HepG2 (cell line): ENCODE data around the gene FAM89B. TPM values are rescaled to one million over a fixed set of nuclear protein-coding genes. Genes with fewer than 3 reads are reported as not detected.
A peak's percentile ranks its signal among the peaks of the same experiment; 100 is the strongest.

Source experiments
- EED ChIP-seq: sonication (generic); formaldehyde crosslinking; IDR thresholded peaks from 2 replicates; pipeline ENCODE4 v1.5.0; 2020; ENCODE audit warnings: mild to moderate bottlenecking, missing genetic modification reagents
- ZKSCAN5 ChIP-seq: sonication (generic); formaldehyde crosslinking; IDR thresholded peaks from 2 replicates; pipeline ENCODE4 v1.5.1; 2020; ENCODE audit warnings: mild to moderate bottlenecking, missing genetic modification reagents
- ZNF382 ChIP-seq: sonication (generic); formaldehyde crosslinking; IDR thresholded peaks from 2 replicates; pipeline ENCODE4 v1.5.0; 2020; ENCODE audit warnings: missing genetic modification reagents, mild to moderate bottlenecking, borderline replicate concordance
- ZNF841 ChIP-seq: sonication (generic); formaldehyde crosslinking; IDR thresholded peaks from 2 replicates; pipeline ENCODE4 v1.8.1; 2023; ENCODE audit warnings: missing genetic modification reagents, borderline replicate concordance
- polyA plus RNA-seq, 8 experiments: library from polyadenylated mRNA; depleted of rRNA in 3 of 8; stranded (reverse) in 7 of 8; unstranded in 1 of 8; fragments of >200 nt; fragmentation: Illumina TruSeq in 4 of 8; extraction: Trizol in 4 of 8; gene quantifications; 2 replicates each; pipeline versions ENCODE4 v1.2.1 to v1.2.3, GENCODE V29; 2011 to 2016; ENCODE audit warnings: low read depth in 4 of 8, missing spikeins in 1 of 8, mixed read lengths in 1 of 8; ENCODE audit not compliant: insufficient read depth in 1 of 8
- total RNA-seq, 5 experiments: library from RNA; depleted of rRNA; stranded (reverse); fragments of >200 nt; fragmentation: Illumina TruSeq; extraction: Trizol; gene quantifications; 2 replicates each; pipeline ENCODE4 v1.2.3, GENCODE V29; 2016; ENCODE audit warnings: low read depth in 1 of 5
- TF ChIP-seq, protein P1 (sequence below): sonication (generic); formaldehyde crosslinking; IDR thresholded peaks from 2 replicates; pipeline ENCODE4 v1.4.0; 2020; ENCODE audit warnings: missing genetic modification reagents
- TF ChIP-seq, protein P2 (sequence below): sonication (generic); formaldehyde crosslinking; IDR thresholded peaks from 2 replicates; pipeline ENCODE4 v1.4.0; 2020; ENCODE audit warnings: missing genetic modification reagents, borderline replicate concordance
- TF ChIP-seq, protein P3 (sequence below): sonication (generic); formaldehyde crosslinking; IDR thresholded peaks from 2 replicates; pipeline ENCODE4 v1.5.1; 2020; ENCODE audit warnings: mild to moderate bottlenecking, missing genetic modification reagents, borderline replicate concordance
- TF ChIP-seq, protein P4 (sequence below): IDR thresholded peaks from 2 replicates; pipeline ENCODE4 v1.4.0; 2020; ENCODE audit warnings: mild to moderate bottlenecking, missing genetic modification reagents
- TF ChIP-seq, protein P5 (sequence below): sonication (generic); formaldehyde crosslinking; IDR thresholded peaks from 2 replicates; pipeline ENCODE4 v1.4.0; 2020; ENCODE audit warnings: missing genetic modification reagents
- TF ChIP-seq, protein P6 (sequence below): sonication (generic); formaldehyde crosslinking; IDR thresholded peaks from 2 replicates; pipeline ENCODE4 v1.5.0; 2020; ENCODE audit warnings: missing genetic modification reagents
- TF ChIP-seq, protein P7 (sequence below): sonication (generic); formaldehyde crosslinking; IDR thresholded peaks from 2 replicates; pipeline ENCODE4 v1.5.0; 2020; ENCODE audit warnings: missing genetic modification reagents, mild to moderate bottlenecking, borderline replicate concordance

FAM89B gene
- total and polyA plus RNA-seq, 2 of the 13 experiments (the other 11 are each of a cell fraction or from before 2014, with no cell fraction given) = 5.7 to 8.0 TPM

DNA sequence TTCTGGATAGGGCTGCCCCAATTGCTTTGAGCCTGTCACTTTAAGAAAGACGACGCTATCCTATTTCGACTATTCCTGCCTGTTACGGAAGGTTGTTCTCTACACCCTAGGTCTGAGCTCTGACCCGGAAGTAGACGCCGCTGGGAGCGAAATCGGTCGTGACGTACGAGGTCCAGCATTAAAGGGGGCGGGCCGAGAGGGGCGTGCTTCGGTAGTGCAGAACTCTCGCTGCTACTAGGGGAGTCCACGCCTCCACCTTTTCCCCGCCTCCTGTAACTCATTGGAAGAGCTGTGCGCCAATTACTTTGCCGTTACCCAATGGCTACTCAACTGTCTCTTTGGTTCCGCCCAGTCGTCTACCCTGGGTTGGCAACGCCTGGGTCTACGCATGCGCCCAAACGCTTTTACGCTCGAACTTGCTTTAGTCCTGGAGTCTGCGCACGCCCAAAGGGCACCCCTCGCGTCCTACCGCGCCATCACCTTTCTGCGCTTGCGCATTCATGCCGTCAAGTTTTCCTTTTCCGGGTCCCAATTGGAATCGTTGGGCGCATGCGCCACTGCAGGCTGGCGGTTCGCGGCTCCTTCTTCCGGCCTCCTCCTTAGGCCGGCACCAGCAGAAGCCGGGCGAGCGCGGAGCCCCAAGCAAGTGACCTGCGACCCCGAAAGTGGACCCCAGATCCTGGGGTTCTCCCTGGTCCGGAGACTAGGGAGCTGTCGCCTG is 43.1 kb downstream of the FAM89B start, which contains the start of gene PCNX3 (continued):
- TF ChIP-seq, protein P1, sequence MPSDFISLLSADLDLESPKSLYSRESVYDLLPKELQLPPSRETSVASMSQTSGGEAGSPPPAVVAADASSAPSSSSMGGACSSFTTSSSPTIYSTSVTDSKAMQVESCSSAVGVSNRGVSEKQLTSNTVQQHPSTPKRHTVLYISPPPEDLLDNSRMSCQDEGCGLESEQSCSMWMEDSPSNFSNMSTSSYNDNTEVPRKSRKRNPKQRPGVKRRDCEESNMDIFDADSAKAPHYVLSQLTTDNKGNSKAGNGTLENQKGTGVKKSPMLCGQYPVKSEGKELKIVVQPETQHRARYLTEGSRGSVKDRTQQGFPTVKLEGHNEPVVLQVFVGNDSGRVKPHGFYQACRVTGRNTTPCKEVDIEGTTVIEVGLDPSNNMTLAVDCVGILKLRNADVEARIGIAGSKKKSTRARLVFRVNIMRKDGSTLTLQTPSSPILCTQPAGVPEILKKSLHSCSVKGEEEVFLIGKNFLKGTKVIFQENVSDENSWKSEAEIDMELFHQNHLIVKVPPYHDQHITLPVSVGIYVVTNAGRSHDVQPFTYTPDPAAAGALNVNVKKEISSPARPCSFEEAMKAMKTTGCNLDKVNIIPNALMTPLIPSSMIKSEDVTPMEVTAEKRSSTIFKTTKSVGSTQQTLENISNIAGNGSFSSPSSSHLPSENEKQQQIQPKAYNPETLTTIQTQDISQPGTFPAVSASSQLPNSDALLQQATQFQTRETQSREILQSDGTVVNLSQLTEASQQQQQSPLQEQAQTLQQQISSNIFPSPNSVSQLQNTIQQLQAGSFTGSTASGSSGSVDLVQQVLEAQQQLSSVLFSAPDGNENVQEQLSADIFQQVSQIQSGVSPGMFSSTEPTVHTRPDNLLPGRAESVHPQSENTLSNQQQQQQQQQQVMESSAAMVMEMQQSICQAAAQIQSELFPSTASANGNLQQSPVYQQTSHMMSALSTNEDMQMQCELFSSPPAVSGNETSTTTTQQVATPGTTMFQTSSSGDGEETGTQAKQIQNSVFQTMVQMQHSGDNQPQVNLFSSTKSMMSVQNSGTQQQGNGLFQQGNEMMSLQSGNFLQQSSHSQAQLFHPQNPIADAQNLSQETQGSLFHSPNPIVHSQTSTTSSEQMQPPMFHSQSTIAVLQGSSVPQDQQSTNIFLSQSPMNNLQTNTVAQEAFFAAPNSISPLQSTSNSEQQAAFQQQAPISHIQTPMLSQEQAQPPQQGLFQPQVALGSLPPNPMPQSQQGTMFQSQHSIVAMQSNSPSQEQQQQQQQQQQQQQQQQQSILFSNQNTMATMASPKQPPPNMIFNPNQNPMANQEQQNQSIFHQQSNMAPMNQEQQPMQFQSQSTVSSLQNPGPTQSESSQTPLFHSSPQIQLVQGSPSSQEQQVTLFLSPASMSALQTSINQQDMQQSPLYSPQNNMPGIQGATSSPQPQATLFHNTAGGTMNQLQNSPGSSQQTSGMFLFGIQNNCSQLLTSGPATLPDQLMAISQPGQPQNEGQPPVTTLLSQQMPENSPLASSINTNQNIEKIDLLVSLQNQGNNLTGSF (CRISPR knock-in tag) = no peak
- TF ChIP-seq, protein P2, sequence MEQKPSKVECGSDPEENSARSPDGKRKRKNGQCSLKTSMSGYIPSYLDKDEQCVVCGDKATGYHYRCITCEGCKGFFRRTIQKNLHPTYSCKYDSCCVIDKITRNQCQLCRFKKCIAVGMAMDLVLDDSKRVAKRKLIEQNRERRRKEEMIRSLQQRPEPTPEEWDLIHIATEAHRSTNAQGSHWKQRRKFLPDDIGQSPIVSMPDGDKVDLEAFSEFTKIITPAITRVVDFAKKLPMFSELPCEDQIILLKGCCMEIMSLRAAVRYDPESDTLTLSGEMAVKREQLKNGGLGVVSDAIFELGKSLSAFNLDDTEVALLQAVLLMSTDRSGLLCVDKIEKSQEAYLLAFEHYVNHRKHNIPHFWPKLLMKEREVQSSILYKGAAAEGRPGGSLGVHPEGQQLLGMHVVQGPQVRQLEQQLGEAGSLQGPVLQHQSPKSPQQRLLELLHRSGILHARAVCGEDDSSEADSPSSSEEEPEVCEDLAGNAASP (CRISPR knock-in tag) = no peak
- TF ChIP-seq, protein P3, sequence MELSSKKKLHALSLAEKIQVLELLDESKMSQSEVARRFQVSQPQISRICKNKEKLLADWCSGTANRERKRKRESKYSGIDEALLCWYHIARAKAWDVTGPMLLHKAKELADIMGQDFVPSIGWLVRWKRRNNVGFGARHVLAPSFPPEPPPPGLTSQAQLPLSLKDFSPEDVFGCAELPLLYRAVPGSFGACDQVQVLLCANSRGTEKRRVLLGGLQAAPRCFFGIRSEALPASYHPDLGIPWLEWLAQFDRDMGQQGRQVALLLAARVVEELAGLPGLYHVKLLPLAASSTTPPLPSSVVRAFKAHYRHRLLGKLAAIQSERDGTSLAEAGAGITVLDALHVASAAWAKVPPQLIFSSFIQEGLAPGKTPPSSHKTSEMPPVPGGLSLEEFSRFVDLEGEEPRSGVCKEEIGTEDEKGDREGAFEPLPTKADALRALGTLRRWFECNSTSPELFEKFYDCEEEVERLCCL (CRISPR knock-in tag) = no peak
- TF ChIP-seq, protein P4, sequence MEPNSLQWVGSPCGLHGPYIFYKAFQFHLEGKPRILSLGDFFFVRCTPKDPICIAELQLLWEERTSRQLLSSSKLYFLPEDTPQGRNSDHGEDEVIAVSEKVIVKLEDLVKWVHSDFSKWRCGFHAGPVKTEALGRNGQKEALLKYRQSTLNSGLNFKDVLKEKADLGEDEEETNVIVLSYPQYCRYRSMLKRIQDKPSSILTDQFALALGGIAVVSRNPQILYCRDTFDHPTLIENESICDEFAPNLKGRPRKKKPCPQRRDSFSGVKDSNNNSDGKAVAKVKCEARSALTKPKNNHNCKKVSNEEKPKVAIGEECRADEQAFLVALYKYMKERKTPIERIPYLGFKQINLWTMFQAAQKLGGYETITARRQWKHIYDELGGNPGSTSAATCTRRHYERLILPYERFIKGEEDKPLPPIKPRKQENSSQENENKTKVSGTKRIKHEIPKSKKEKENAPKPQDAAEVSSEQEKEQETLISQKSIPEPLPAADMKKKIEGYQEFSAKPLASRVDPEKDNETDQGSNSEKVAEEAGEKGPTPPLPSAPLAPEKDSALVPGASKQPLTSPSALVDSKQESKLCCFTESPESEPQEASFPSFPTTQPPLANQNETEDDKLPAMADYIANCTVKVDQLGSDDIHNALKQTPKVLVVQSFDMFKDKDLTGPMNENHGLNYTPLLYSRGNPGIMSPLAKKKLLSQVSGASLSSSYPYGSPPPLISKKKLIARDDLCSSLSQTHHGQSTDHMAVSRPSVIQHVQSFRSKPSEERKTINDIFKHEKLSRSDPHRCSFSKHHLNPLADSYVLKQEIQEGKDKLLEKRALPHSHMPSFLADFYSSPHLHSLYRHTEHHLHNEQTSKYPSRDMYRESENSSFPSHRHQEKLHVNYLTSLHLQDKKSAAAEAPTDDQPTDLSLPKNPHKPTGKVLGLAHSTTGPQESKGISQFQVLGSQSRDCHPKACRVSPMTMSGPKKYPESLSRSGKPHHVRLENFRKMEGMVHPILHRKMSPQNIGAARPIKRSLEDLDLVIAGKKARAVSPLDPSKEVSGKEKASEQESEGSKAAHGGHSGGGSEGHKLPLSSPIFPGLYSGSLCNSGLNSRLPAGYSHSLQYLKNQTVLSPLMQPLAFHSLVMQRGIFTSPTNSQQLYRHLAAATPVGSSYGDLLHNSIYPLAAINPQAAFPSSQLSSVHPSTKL (CRISPR knock-in tag) = 0 out of 2 replicates have a peak, but pooled peaks have one; percentile 22
- TF ChIP-seq, protein P5, sequence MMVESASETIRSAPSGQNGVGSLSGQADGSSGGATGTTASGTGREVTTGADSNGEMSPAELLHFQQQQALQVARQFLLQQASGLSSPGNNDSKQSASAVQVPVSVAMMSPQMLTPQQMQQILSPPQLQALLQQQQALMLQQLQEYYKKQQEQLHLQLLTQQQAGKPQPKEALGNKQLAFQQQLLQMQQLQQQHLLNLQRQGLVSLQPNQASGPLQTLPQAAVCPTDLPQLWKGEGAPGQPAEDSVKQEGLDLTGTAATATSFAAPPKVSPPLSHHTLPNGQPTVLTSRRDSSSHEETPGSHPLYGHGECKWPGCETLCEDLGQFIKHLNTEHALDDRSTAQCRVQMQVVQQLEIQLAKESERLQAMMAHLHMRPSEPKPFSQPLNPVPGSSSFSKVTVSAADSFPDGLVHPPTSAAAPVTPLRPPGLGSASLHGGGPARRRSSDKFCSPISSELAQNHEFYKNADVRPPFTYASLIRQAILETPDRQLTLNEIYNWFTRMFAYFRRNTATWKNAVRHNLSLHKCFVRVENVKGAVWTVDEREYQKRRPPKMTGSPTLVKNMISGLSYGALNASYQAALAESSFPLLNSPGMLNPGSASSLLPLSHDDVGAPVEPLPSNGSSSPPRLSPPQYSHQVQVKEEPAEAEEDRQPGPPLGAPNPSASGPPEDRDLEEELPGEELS (CRISPR knock-in tag) = peak; percentile 2
- TF ChIP-seq, protein P6, sequence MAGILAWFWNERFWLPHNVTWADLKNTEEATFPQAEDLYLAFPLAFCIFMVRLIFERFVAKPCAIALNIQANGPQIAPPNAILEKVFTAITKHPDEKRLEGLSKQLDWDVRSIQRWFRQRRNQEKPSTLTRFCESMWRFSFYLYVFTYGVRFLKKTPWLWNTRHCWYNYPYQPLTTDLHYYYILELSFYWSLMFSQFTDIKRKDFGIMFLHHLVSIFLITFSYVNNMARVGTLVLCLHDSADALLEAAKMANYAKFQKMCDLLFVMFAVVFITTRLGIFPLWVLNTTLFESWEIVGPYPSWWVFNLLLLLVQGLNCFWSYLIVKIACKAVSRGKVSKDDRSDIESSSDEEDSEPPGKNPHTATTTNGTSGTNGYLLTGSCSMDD (CRISPR knock-in tag) = no peak
- TF ChIP-seq ZNF841 (CRISPR knock-in tag) (no peak), ZKSCAN5 (CRISPR knock-in tag) (no peak), ZNF382 (no peak), EED (CRISPR knock-in tag) (no peak)
- TF ChIP-seq, protein P7, sequence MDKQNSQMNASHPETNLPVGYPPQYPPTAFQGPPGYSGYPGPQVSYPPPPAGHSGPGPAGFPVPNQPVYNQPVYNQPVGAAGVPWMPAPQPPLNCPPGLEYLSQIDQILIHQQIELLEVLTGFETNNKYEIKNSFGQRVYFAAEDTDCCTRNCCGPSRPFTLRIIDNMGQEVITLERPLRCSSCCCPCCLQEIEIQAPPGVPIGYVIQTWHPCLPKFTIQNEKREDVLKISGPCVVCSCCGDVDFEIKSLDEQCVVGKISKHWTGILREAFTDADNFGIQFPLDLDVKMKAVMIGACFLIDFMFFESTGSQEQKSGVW (CRISPR knock-in tag) = no peak
